Esophagus (tissue), 2 donors: ENCODE measurements around the gene PUM1. TPM values are rescaled to one million over a fixed set of nuclear protein-coding genes. Genes with fewer than 3 reads are reported as not detected.
A peak's percentile ranks its signal among the peaks of the same experiment; 100 is the strongest.

Source experiments
- H3K27ac ChIP-seq, 2 donors: one replicate each; pipeline ENCODE4 v1.5.1; 2013; ENCODE audit warnings: low read depth in 2 of 2, mild to moderate bottlenecking in 2 of 2, inconsistent platforms in 1 of 2, low read length in 1 of 2, moderate library complexity in 1 of 2
- H3K27me3 ChIP-seq, 2 donors: one replicate each; pipeline ENCODE4 v1.6.1; 2013; ENCODE audit warnings: low read length in 2 of 2, control low read depth in 1 of 2, mild to moderate bottlenecking in 1 of 2; ENCODE audit not compliant: insufficient read depth in 2 of 2, control insufficient read depth in 1 of 2
- H3K36me3 ChIP-seq, 2 donors: one replicate each; pipeline ENCODE4 v1.6.1; 2013; ENCODE audit warnings: low read length in 1 of 2; ENCODE audit not compliant: control insufficient read depth in 2 of 2, insufficient read depth in 2 of 2
- H3K4me1 ChIP-seq, 2 donors: one replicate each; pipeline ENCODE4 v1.6.1; 2013; ENCODE audit warnings: low read length in 1 of 2; ENCODE audit not compliant: control insufficient read depth in 2 of 2, insufficient read depth in 2 of 2
- H3K4me3 ChIP-seq, 2 donors: one replicate each; pipeline ENCODE4 v1.5.1; 2013; ENCODE audit warnings: low read length in 2 of 2, mild to moderate bottlenecking in 2 of 2, low read depth in 1 of 2, moderate library complexity in 1 of 2
- H3K9me3 ChIP-seq, 2 donors: one replicate each; pipeline ENCODE4 v1.6.1; 2013; ENCODE audit warnings: mild to moderate bottlenecking in 2 of 2, low read depth in 1 of 2, low read length in 1 of 2, moderate library complexity in 1 of 2; ENCODE audit not compliant: control insufficient read depth in 2 of 2, insufficient read depth in 1 of 2
- WGBS, 2 donors: extraction: QIAGEN DNeasy Blood & Tissue Kit; methylation state at CpG; one replicate each; pipeline ENCODE4 v1.1.7; 2013; 5-methylcytosine and 5-hydroxymethylcytosine counted together
- polyA plus RNA-seq, 2 donors: library from polyadenylated mRNA; stranded (reverse); fragments of 200-250 nt; gene quantifications; one replicate each; pipeline ENCODE4 v1.2.3, GENCODE V29; 2013
- donor health status: healthy with polysubstance abuse.
- donor health status: Bipolar disorder and iron deficiency.

Gene PUM1
- polyA plus RNA-seq, 2 donors, result 15.7 to 16.4 TPM

- no peak overlapping the region for H3K4me3 ChIP-seq
- H3K4me1 ChIP-seq, result peaks cover 3 to 5% of the 10 kb centered on the region in 2 donors
- peak overlapping the region in 1 of 2 donors; percentile 34 for H3K27ac ChIP-seq
- no peaks in the 10 kb centered on the region for H3K9me3 ChIP-seq
- 73 to 74% methylated on average over 3 of the region's 3 CpGs for WGBS, 2 donors
- no peaks in the 10 kb centered on the region for H3K27me3 ChIP-seq
- H3K36me3 ChIP-seq, result no peaks in the 10 kb centered on the region
Observed at GRCh38 chr1:30900931-30901560, 164.5 kb downstream of the PUM1 start.

- no peak overlapping the region for H3K4me3 ChIP-seq
- H3K36me3 ChIP-seq, result no peaks in the 10 kb centered on the region
- peaks cover 3 to 5% of the 10 kb centered on the region in 2 donors for H3K4me1 ChIP-seq
- no peak overlapping the region for H3K27ac ChIP-seq
- 76 to 87% methylated on average over 6 of the region's 6 CpGs for WGBS, 2 donors
- H3K9me3 ChIP-seq, result no peaks in the 10 kb centered on the region
- H3K27me3 ChIP-seq, result no peaks in the 10 kb centered on the region
Observed at GRCh38 chr1:30900486-30900885, 165.0 kb downstream of the PUM1 start.

- Histone ChIP-seq H3K4me1 (peaks cover 3 to 5% of the 10 kb centered on the region in 2 donors), H3K4me3 (no peak overlapping the region), H3K36me3 (no peaks in the 10 kb centered on the region), H3K9me3 (no peaks in the 10 kb centered on the region), H3K27me3 (no peaks in the 10 kb centered on the region), H3K27ac (no peak overlapping the region)
- 71 to 72% methylated on average over 13 of the region's 13 CpGs for WGBS, 2 donors
Observed at GRCh38 chr1:30899577-30900389, 165.7 kb downstream of the PUM1 start.

- WGBS, 2 donors, result 89 to 91% methylated on average over 10 of the region's 10 CpGs
Observed at GRCh38 chr1:30898031-30898815, 167.3 kb downstream of the PUM1 start.

GRCh38 chr1:30896905-30897304 lies 168.6 kb downstream of the PUM1 start:
- Histone ChIP-seq H3K27me3 (no peaks in the 10 kb centered on the region), H3K36me3 (no peaks in the 10 kb centered on the region), H3K27ac (no peak overlapping the region), H3K4me1 (peaks cover 0 to 1% of the 10 kb centered on the region in 2 donors), H3K4me3 (no peak overlapping the region), H3K9me3 (no peaks in the 10 kb centered on the region)
- WGBS, 2 donors, result 71 to 82% methylated on average over 2 of the region's 2 CpGs

More at GRCh38 chr1:30898031-30898815, 167.3 kb downstream of the PUM1 start:
- no peaks in the 10 kb centered on the region for H3K36me3 ChIP-seq
- no peak overlapping the region for H3K4me3 ChIP-seq
- no peaks in the 10 kb centered on the region for H3K27me3 ChIP-seq
- peak overlapping the region in 1 of 2 donors; percentile 57 for H3K27ac ChIP-seq
- peaks cover 3 to 5% of the 10 kb centered on the region in 2 donors for H3K4me1 ChIP-seq
- H3K9me3 ChIP-seq, result no peaks in the 10 kb centered on the region

GRCh38 chr1:30895944-30896660 lies 169.4 kb downstream of the PUM1 start:
- H3K4me1 ChIP-seq, result no peaks in the 10 kb centered on the region
- no peaks in the 10 kb centered on the region for H3K36me3 ChIP-seq
- no peaks in the 10 kb centered on the region for H3K9me3 ChIP-seq
- H3K4me3 ChIP-seq, result no peak overlapping the region
- H3K27ac ChIP-seq, result peak overlapping the region; percentile 47 to 48
- 72 to 79% methylated on average over 6 of the region's 6 CpGs for WGBS, 2 donors
- H3K27me3 ChIP-seq, result no peaks in the 10 kb centered on the region

- H3K4me3 ChIP-seq, result no peak overlapping the region
- no peaks in the 10 kb centered on the region for H3K36me3 ChIP-seq
- no peaks in the 10 kb centered on the region for H3K4me1 ChIP-seq
- WGBS, 2 donors, result 66 to 73% methylated on average over 5 to 6 of the region's 6 CpGs
- peak overlapping the region in 1 of 2 donors; percentile 47 for H3K27ac ChIP-seq
- no peaks in the 10 kb centered on the region for H3K9me3 ChIP-seq
- no peaks in the 10 kb centered on the region for H3K27me3 ChIP-seq
Observed at GRCh38 chr1:30895382-30895943, 170.1 kb downstream of the PUM1 start.

GRCh38 chr1:30894508-30894973 lies 171.0 kb downstream of the PUM1 start:
- Histone ChIP-seq H3K36me3 (no peaks in the 10 kb centered on the region), H3K27ac (no peak overlapping the region), H3K27me3 (no peaks in the 10 kb centered on the region), H3K4me1 (no peaks in the 10 kb centered on the region), H3K4me3 (no peak overlapping the region), H3K9me3 (no peaks in the 10 kb centered on the region)
- WGBS, 2 donors, result 66 to 67% methylated on average over 7 of the region's 7 CpGs
